Thyroid gland (tissue), 4 donors: ENCODE results near the gene TMEM222.

Experiments
- CTCF ChIP-seq, 6 experiments: fragments of 200-600 bp in 3 of 6; fragments of 450-650 bp in 3 of 6; sonication (generic) in 3 of 6; IDR thresholded peaks; one replicate each; pipeline ENCODE4 v1.5.1; 2016 to 2019; ENCODE audit warnings: antibody characterized with exemption in 6 of 6, mild to moderate bottlenecking in 2 of 6, inconsistent platforms in 1 of 6, moderate library complexity in 1 of 6
- POLR2A ChIP-seq, 2 donors: fragments of 450-650 bp; IDR thresholded peaks; one replicate each; pipeline ENCODE4 v1.6.1; 2017; ENCODE audit warnings: antibody characterized with exemption in 2 of 2, mild to moderate bottlenecking in 2 of 2, moderate library complexity in 1 of 2

GRCh38 chr1:27301052-27301422, 20.9 kb upstream of the TMEM222 start:
- no peak for TF ChIP-seq CTCF (IDR thresholded peaks at IDR 0.05)
- TF ChIP-seq POLR2A (IDR thresholded peaks at IDR 0.05), result no peak
